ENCODE results near the gene P2RX3.

- TF ChIP-seq CTCF (IDR thresholded peaks at IDR 0.05) = no peak
- TF ChIP-seq POLR2A (IDR thresholded peaks at IDR 0.05) = no peak
Measured at GRCh38 chr11:57338142-57338541, at the start of gene P2RX3.
